ENCODE measurements around the gene CSTF1.

DNA sequence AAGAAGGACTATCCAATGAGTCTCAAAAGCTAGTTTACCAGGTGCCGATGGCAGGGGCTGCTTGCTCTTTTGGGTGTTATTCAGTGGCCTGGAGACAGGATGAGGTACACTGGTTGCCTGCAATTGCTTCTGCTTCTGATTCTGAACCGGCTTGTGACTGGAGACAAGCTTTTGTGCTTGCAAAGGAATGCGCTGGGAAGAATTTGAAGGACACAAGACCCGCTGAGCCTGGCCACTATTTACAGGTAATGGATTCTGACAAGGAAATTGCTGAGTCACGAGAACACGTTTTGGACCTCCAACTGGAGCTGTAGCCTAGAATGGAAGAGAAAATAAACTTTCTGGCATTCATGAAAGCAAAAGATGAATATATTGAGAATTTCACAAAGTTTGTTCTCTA lies 6.2 kb upstream of the CSTF1 start:
- TF ChIP-seq, protein P1, sequence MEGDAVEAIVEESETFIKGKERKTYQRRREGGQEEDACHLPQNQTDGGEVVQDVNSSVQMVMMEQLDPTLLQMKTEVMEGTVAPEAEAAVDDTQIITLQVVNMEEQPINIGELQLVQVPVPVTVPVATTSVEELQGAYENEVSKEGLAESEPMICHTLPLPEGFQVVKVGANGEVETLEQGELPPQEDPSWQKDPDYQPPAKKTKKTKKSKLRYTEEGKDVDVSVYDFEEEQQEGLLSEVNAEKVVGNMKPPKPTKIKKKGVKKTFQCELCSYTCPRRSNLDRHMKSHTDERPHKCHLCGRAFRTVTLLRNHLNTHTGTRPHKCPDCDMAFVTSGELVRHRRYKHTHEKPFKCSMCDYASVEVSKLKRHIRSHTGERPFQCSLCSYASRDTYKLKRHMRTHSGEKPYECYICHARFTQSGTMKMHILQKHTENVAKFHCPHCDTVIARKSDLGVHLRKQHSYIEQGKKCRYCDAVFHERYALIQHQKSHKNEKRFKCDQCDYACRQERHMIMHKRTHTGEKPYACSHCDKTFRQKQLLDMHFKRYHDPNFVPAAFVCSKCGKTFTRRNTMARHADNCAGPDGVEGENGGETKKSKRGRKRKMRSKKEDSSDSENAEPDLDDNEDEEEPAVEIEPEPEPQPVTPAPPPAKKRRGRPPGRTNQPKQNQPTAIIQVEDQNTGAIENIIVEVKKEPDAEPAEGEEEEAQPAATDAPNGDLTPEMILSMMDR (IDR thresholded peaks at IDR 0.05; ENCODE audit: low read depth, low read length, poor library complexity, severe bottlenecking), result no peak
- TF ChIP-seq EZH2phosphoT487 (IDR thresholded peaks at IDR 0.05; ENCODE audit: borderline replicate concordance, low read length), result no peak

All from DOHH2 (cell line).